Natural killer cell (primary cell): ENCODE results near the gene DLG5. TPM values are rescaled to one million over a fixed set of nuclear protein-coding genes. Genes with fewer than 3 reads are reported as not detected.

Source experiments
- ATAC-seq, 3 donors: fragments of 150-1000 bp in 2 of 3; fragments of 200-7000 bp in 1 of 3; cut with Tn5 transposase; 1 replicate in 1 of 3; 2 replicates in 2 of 3; pipeline ENCODE4 v1.10.0; 2021; ENCODE audit warnings: mild to moderate bottlenecking in 2 of 3, moderate library complexity in 2 of 3
- DNase-seq, 2 donors: peaks; one replicate each; pipeline versions ENCODE4 v3.0.0 to v3.0.0-alpha.2; 2013 to 2021; ENCODE audit warnings: mixed read lengths in 1 of 2
- H3K27ac ChIP-seq: one replicate; pipeline ENCODE4 v1.5.1; 2013; ENCODE audit warnings: mild to moderate bottlenecking, low read length
- H3K27me3 ChIP-seq: one replicate; pipeline ENCODE4 v1.6.1; 2013; ENCODE audit warnings: low read length; ENCODE audit not compliant: control insufficient read depth, insufficient read depth
- H3K36me3 ChIP-seq: one replicate; pipeline ENCODE4 v1.6.1; 2013; ENCODE audit warnings: low read length; ENCODE audit not compliant: control insufficient read depth, insufficient read depth
- H3K4me1 ChIP-seq: one replicate; pipeline ENCODE4 v1.6.1; 2013; ENCODE audit warnings: low read length; ENCODE audit not compliant: control insufficient read depth, insufficient read depth
- H3K4me3 ChIP-seq: one replicate; pipeline ENCODE4 v1.5.1; 2013; ENCODE audit warnings: low read length
- H3K9me3 ChIP-seq: one replicate; pipeline ENCODE4 v1.6.1; 2013; ENCODE audit warnings: low read length; ENCODE audit not compliant: control insufficient read depth, insufficient read depth
- H3K27ac Mint-ChIP-seq, 2 donors: one replicate each; pipeline ENCODE4 v1.8.0; 2022; ENCODE audit warnings: mild to moderate bottlenecking in 2 of 2, mixed read lengths in 2 of 2, moderate library complexity in 1 of 2
- H3K27me3 Mint-ChIP-seq, 2 donors: one replicate each; pipeline ENCODE4 v1.8.0; 2022; ENCODE audit warnings: low read depth in 2 of 2, mixed read lengths in 2 of 2
- H3K36me3 Mint-ChIP-seq: one replicate; pipeline ENCODE4 v1.8.0; 2022; ENCODE audit warnings: mixed read lengths
- H3K4me1 Mint-ChIP-seq, 2 donors: one replicate each; pipeline ENCODE4 v1.8.0; 2022; ENCODE audit warnings: mixed read lengths in 2 of 2
- H3K4me3 Mint-ChIP-seq: one replicate; pipeline ENCODE4 v1.8.0; 2022; ENCODE audit warnings: mild to moderate bottlenecking, moderate library complexity, mixed read lengths
- H3K9me3 Mint-ChIP-seq, 2 donors: one replicate each; pipeline ENCODE4 v1.8.0; 2022; ENCODE audit warnings: mixed read lengths in 2 of 2
- WGBS: methylation state at CpG from one replicate; pipeline ENCODE4 v1.1.7; 2013; ENCODE audit warnings: missing lambda C conversion rate; ENCODE audit not compliant: insufficient coverage; 5-methylcytosine and 5-hydroxymethylcytosine counted together
- intact Hi-C: fragments of 100-400 bp; cut with micrococcal nuclease; formaldehyde crosslinking; loops from one replicate; pipeline ENCODE4 v1.14.2; 2022
- total RNA-seq, 4 donors: library from RNA; stranded (reverse); fragments of 120-200 nt in 1 of 4; gene quantifications; one replicate each; pipeline versions ENCODE4 v1.2.3 to v1.2.4, GENCODE V29; 2013 to 2022
- TF ChIP-seq, protein P1 (sequence below): fragments of 200-600 bp; IDR thresholded peaks from one replicate; pipeline ENCODE4 v1.8.0; 2022; ENCODE audit warnings: antibody characterized with exemption

Gene DLG5
- total RNA-seq, 3 donors from 2014 or later (not counting 1 experiment from before 2014, with no cell fraction given) = 52.8 to 75.0 (median 52.9) TPM

DNA sequence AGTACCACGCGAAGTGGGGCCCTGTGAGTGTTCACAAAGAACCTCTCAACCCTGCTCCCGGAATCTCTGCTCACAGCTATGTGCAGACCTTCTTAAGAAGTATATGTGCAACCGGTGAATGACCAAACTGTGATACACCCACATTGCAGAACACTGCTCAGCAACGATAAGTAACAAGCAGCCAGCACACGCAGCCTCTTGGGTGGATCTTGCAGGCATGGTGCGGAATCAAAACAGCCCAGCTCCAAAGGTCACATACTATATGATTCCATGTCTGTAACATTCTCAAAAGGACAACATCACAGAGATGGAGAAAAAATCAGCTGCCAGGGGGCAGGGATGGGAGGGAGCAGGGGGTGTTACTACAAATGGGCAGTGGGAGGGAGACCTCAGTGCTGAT lies 101.6 kb downstream of the DLG5 start:
- no peaks in the 10 kb centered on the region for H3K4me1 ChIP-seq
- TF ChIP-seq, protein P1, sequence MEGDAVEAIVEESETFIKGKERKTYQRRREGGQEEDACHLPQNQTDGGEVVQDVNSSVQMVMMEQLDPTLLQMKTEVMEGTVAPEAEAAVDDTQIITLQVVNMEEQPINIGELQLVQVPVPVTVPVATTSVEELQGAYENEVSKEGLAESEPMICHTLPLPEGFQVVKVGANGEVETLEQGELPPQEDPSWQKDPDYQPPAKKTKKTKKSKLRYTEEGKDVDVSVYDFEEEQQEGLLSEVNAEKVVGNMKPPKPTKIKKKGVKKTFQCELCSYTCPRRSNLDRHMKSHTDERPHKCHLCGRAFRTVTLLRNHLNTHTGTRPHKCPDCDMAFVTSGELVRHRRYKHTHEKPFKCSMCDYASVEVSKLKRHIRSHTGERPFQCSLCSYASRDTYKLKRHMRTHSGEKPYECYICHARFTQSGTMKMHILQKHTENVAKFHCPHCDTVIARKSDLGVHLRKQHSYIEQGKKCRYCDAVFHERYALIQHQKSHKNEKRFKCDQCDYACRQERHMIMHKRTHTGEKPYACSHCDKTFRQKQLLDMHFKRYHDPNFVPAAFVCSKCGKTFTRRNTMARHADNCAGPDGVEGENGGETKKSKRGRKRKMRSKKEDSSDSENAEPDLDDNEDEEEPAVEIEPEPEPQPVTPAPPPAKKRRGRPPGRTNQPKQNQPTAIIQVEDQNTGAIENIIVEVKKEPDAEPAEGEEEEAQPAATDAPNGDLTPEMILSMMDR = no peak
- Mint-ChIP-seq H3K4me1 (no peaks in the 10 kb centered on the region), H3K27me3 (no peaks in the 10 kb centered on the region), H3K9me3 (no peaks in the 10 kb centered on the region), H3K4me3 (no peak overlapping the region), H3K36me3 (no peaks in the 10 kb centered on the region), H3K27ac (no peak overlapping the region)
- no peaks in the 10 kb centered on the region for H3K27me3 ChIP-seq
- ATAC-seq (no peak), DNase-seq (no peak)
- H3K4me3 ChIP-seq = no peak overlapping the region
- peaks cover 48% of the 10 kb centered on the region for H3K36me3 ChIP-seq
- intact Hi-C loops = no loop called here
- H3K9me3 ChIP-seq = no peaks in the 10 kb centered on the region
- no peak overlapping the region for H3K27ac ChIP-seq
- 95% methylated on average over 7 of the region's 7 CpGs for WGBS

DNA sequence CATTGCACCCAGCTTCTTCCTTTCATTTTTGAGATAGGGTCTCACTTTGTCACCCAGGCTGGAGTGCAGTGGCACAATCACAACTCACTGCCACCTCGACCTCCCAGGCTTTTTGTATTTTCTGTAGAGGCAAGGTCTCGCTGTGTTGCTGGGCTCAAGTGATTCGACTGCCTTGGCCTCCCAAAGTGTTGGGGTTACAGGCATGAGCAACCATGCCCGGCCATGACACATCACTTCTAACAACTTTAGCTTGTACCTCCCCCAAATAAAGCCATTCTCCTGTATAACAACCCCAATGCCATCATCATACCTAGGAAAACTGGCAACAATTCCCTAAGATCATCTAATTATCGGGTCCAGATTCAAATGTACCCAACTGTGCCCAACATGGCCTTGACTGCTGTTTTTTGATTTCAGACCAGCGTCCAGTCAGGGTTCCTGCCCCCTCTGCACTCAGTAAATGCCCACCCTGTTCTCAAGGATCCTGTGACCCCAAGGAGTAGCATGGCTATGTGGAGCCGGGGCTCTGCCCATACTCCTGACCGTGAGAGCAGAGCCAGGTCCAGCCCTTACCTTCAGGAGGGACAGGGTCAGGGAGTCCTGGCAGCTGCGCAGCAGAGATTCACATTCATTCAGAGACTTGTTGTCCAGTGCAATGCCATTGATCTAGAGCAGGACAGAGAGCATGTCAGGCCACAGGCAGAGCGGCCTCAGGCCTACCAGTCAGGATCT lies 102.6 kb downstream of the DLG5 start:
- Histone ChIP-seq H3K27ac (no peak overlapping the region), H3K36me3 (peaks cover 47% of the 10 kb centered on the region), H3K4me1 (no peaks in the 10 kb centered on the region), H3K27me3 (no peaks in the 10 kb centered on the region), H3K4me3 (no peak overlapping the region), H3K9me3 (no peaks in the 10 kb centered on the region)
- Mint-ChIP-seq H3K4me1 (no peaks in the 10 kb centered on the region), H3K36me3 (peaks cover under 1% of the 10 kb centered on the region), H3K27ac (no peak overlapping the region), H3K27me3 (no peaks in the 10 kb centered on the region), H3K9me3 (no peaks in the 10 kb centered on the region), H3K4me3 (no peak overlapping the region)
- ATAC-seq (no peak), DNase-seq (no peak)
- TF ChIP-seq, protein P1 = no peak
- intact Hi-C loops = no loop called here
- WGBS = 88% methylated on average over 10 of the region's 10 CpGs

DNA sequence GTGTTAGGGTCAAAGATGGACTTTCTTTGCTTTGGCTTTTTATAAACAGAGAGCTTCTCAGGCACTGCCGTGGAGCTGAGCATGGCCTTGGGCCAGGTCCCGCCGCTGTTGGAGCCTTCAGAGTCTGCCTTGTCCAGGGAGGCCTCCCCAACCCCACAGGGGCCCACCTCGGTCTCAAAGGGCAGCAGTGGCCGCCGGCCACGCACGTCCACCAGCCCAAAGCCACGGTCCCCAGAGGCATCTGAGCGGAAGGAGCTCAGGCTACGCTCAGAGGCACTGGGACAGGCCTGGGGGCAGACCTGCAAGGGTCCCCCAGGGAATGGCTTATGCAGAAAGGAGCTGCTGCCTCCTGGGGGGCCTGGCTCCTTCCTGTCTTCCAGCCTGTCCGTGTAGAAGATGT lies 105.0 kb downstream of the DLG5 start:
- H3K27ac ChIP-seq = no peak overlapping the region
- peaks cover 8% of the 10 kb centered on the region for H3K36me3 Mint-ChIP-seq
- no peak overlapping the region for H3K4me3 ChIP-seq
- no peaks in the 10 kb centered on the region for H3K4me1 ChIP-seq
- peaks cover 61% of the 10 kb centered on the region for H3K36me3 ChIP-seq
- H3K9me3 ChIP-seq = no peaks in the 10 kb centered on the region
- H3K4me1 Mint-ChIP-seq = no peaks in the 10 kb centered on the region
- intact Hi-C loops = no loop called here
- H3K27me3 Mint-ChIP-seq = no peaks in the 10 kb centered on the region
- ATAC-seq (no peak), DNase-seq (no peak)
- no peak overlapping the region for H3K27ac Mint-ChIP-seq
- H3K27me3 ChIP-seq = no peaks in the 10 kb centered on the region
- no peak overlapping the region for H3K4me3 Mint-ChIP-seq
- H3K9me3 Mint-ChIP-seq = no peaks in the 10 kb centered on the region
- 93% methylated on average over 12 of the region's 12 CpGs for WGBS
- TF ChIP-seq, protein P1 = no peak

DNA sequence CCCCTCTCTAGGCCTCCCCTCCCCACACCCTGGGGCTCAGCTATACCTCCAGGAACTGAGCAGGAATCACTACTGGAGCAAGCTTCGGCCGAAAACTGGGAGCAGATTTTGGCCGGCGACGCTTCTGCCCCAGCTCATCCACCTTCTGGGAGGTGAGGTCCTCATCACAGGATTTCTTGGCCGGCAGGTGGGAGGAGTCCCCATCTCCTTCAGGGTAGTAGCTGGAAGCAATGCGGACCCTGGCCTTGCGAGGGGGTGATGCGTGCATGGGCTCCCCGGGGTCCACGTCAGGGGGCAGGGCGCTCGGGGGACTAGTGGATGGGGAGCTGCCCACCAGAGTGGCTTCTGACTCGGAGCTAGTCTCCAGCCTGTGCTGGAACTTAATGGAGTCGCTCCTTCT lies 105.5 kb downstream of the DLG5 start:
- H3K27ac Mint-ChIP-seq = no peak overlapping the region
- H3K4me3 ChIP-seq = no peak overlapping the region
- intact Hi-C loops = no loop called here
- peaks cover 66% of the 10 kb centered on the region for H3K36me3 ChIP-seq
- ATAC-seq (no peak), DNase-seq (no peak)
- no peak overlapping the region for H3K4me3 Mint-ChIP-seq
- no peak overlapping the region for H3K27ac ChIP-seq
- 98% methylated on average over 15 of the region's 15 CpGs for WGBS
- no peaks in the 10 kb centered on the region for H3K4me1 Mint-ChIP-seq
- no peaks in the 10 kb centered on the region for H3K27me3 Mint-ChIP-seq
- TF ChIP-seq, protein P1 = no peak
- no peaks in the 10 kb centered on the region for H3K9me3 ChIP-seq
- H3K9me3 Mint-ChIP-seq = no peaks in the 10 kb centered on the region
- H3K27me3 ChIP-seq = no peaks in the 10 kb centered on the region
- H3K36me3 Mint-ChIP-seq = peaks cover 8% of the 10 kb centered on the region
- H3K4me1 ChIP-seq = no peaks in the 10 kb centered on the region
